Hepatocyte (in vitro differentiated cells): ENCODE results near the gene RUNX1. TPM values are rescaled to one million over a fixed set of nuclear protein-coding genes. Genes with fewer than 3 reads are reported as not detected.

Experiments
- DNase-seq: peaks from one replicate; pipeline ENCODE4 v3.0.0-alpha.2; 2016; ENCODE audit warnings: low spot score
- H2AFZ ChIP-seq: fragments of 200-600 bp; sonication (generic); 2 replicates; pipeline ENCODE4 v1.6.0; 2016; ENCODE audit warnings: antibody characterized with exemption, mild to moderate bottlenecking
- H3K27ac ChIP-seq: fragments of 200-600 bp; sonication (generic); 2 replicates; pipeline ENCODE4 v1.5.1; 2016; ENCODE audit warnings: mild to moderate bottlenecking
- H3K27me3 ChIP-seq: fragments of 200-600 bp; sonication (generic); 2 replicates; pipeline ENCODE4 v1.6.1; 2016
- H3K36me3 ChIP-seq: fragments of 200-600 bp; sonication (generic); replicated peaks from 2 replicates; pipeline ENCODE4 v1.5.1; 2016; ENCODE audit warnings: low read depth; ENCODE audit not compliant: insufficient read depth
- H3K4me1 ChIP-seq: fragments of 200-600 bp; sonication (generic); 2 replicates; pipeline ENCODE4 v1.5.1; 2016; ENCODE audit warnings: mild to moderate bottlenecking, moderate library complexity; ENCODE audit not compliant: insufficient read depth
- H3K4me2 ChIP-seq: fragments of 200-600 bp; sonication (generic); 2 replicates; pipeline ENCODE4 v1.6.0; 2016
- H3K4me3 ChIP-seq: fragments of 200-600 bp; sonication (generic); 2 replicates; pipeline ENCODE4 v1.5.1; 2016; ENCODE audit warnings: mild to moderate bottlenecking
- H3K79me2 ChIP-seq: fragments of 200-600 bp; sonication (generic); 2 replicates; pipeline ENCODE4 v1.6.0; 2017; ENCODE audit warnings: mild to moderate bottlenecking
- H3K9me2 ChIP-seq: fragments of 200-600 bp; sonication (generic); replicated peaks from 2 replicates; pipeline ENCODE4 v1.6.0; 2017; ENCODE audit warnings: mild to moderate bottlenecking; ENCODE audit not compliant: insufficient read depth
- H3K9me3 ChIP-seq: fragments of 200-600 bp; sonication (generic); 2 replicates; pipeline ENCODE4 v1.5.1; 2016; ENCODE audit warnings: low read depth, mild to moderate bottlenecking
- H4K20me1 ChIP-seq: fragments of 200-600 bp; sonication (generic); 2 replicates; pipeline ENCODE4 v1.6.0; 2016; ENCODE audit warnings: mild to moderate bottlenecking; ENCODE audit not compliant: insufficient read depth, poor library complexity, severe bottlenecking
- EZH2 ChIP-seq: fragments of 200-600 bp; sonication (generic); IDR thresholded peaks from 2 replicates; pipeline ENCODE4 v1.6.1; 2016; ENCODE audit warnings: antibody characterized with exemption, mild to moderate bottlenecking, borderline replicate concordance
- EZH2phosphoT487 ChIP-seq: fragments of 200-600 bp; sonication (generic); IDR thresholded peaks from one replicate; pipeline ENCODE4 v1.6.1; 2018; ENCODE audit warnings: antibody characterized with exemption, mild to moderate bottlenecking, low read depth, moderate library complexity; ENCODE audit not compliant: unreplicated experiment, severe bottlenecking
- WGBS: methylation state at CpG from one replicate; pipeline ENCODE4 v1.1.6; 2016; ENCODE audit warnings: low lambda C conversion rate; ENCODE audit errors: missing lambda C conversion rate; 5-methylcytosine and 5-hydroxymethylcytosine counted together
- polyA plus RNA-seq: library from polyadenylated mRNA; unstranded; fragments of >200 nt; fragmentation: Nextera tagmentation; extraction: Ambion mirVana; gene quantifications from 2 replicates; pipeline ENCODE4 v1.2.1, GENCODE V29; 2016
- total RNA-seq: library from RNA; depleted of rRNA; stranded (reverse); fragments of >200 nt; gene quantifications from 2 replicates; pipeline ENCODE4 v1.2.3, GENCODE V29; 2014
- TF ChIP-seq, protein P1 (sequence below): fragments of 200-600 bp; sonication (generic); IDR thresholded peaks from 2 replicates; pipeline ENCODE4 v1.5.1; 2016; ENCODE audit warnings: antibody characterized with exemption, mild to moderate bottlenecking; ENCODE audit not compliant: poor library complexity

The RUNX1 gene
- total and polyA plus RNA-seq, 2 experiments from 2014 or later: 8.5 to 10.9 TPM

DNA sequence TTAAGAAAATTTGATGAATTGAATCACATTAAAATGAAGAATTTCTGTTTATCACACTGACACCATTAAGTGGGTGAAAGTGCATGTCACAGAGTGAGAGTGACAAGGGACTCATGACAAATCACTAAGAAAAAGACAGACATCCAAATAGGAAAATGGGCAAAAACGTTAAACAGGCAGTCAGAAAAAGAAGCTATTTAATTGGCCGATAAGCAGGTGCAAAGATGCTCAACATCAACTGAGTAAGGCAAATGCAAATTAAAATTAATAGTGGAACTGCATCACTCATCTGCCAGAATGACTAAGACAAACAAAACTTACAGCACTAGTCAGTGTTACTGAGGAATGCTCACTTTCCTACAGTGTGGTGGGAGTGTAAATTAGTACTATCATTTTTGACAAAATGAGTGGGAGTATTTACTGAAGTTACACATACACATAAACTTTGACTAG lies 39.2 kb upstream of the RUNX1 start:
- H3K4me2 ChIP-seq: no peak overlapping the region

DNA sequence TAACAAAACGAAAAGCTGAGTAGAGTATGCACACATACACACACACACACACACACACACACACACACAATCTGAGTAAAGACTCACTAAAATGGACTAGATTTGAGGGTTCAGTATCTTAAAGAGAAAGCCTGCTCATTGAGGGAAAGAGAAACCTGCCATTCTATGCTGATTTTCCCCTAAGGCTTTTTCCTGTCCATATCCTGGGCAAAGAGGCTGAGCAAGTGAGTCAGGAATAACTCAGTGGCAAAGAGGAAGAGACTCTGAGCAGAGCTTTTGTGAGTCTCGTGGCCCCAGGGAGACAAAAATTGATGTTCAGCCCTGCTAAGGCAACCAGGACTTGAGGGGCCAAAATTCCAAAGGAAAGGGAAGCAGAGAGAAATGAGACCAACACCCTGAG lies 37.3 kb upstream of the RUNX1 start:
- no peaks in the 10 kb centered on the region for H3K9me2 ChIP-seq
- no peaks in the 10 kb centered on the region for H3K27me3 ChIP-seq
- no peak overlapping the region for H3K4me2 ChIP-seq
- H3K9me3 ChIP-seq: no peaks in the 10 kb centered on the region
- H3K27ac ChIP-seq: no peak overlapping the region
- DNase-seq: no peak
- no peak overlapping the region for H3K4me3 ChIP-seq
- H3K36me3 ChIP-seq: no peaks in the 10 kb centered on the region
- H2AFZ ChIP-seq: no peak overlapping the region
- H4K20me1 ChIP-seq: no peaks in the 10 kb centered on the region
- TF ChIP-seq EZH2phosphoT487: no peak
- TF ChIP-seq EZH2: no peak
- TF ChIP-seq, protein P1, sequence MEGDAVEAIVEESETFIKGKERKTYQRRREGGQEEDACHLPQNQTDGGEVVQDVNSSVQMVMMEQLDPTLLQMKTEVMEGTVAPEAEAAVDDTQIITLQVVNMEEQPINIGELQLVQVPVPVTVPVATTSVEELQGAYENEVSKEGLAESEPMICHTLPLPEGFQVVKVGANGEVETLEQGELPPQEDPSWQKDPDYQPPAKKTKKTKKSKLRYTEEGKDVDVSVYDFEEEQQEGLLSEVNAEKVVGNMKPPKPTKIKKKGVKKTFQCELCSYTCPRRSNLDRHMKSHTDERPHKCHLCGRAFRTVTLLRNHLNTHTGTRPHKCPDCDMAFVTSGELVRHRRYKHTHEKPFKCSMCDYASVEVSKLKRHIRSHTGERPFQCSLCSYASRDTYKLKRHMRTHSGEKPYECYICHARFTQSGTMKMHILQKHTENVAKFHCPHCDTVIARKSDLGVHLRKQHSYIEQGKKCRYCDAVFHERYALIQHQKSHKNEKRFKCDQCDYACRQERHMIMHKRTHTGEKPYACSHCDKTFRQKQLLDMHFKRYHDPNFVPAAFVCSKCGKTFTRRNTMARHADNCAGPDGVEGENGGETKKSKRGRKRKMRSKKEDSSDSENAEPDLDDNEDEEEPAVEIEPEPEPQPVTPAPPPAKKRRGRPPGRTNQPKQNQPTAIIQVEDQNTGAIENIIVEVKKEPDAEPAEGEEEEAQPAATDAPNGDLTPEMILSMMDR: no peak
- no peaks in the 10 kb centered on the region for H3K79me2 ChIP-seq
- H3K4me1 ChIP-seq: no peaks in the 10 kb centered on the region
- WGBS: 65% methylated on average over 2 of the region's 2 CpGs

More for the DNA sequence above, 39.2 kb upstream of the RUNX1 start:
- Histone ChIP-seq H2AFZ (no peak overlapping the region), H3K27me3 (no peaks in the 10 kb centered on the region), H3K9me2 (no peaks in the 10 kb centered on the region), H3K4me1 (no peaks in the 10 kb centered on the region), H3K79me2 (no peaks in the 10 kb centered on the region), H4K20me1 (no peaks in the 10 kb centered on the region), H3K4me3 (no peak overlapping the region), H3K9me3 (no peaks in the 10 kb centered on the region), H3K36me3 (no peaks in the 10 kb centered on the region), H3K27ac (no peak overlapping the region)
- WGBS: 92% methylated on average over 2 of the region's 2 CpGs
- TF ChIP-seq, protein P1: no peak
- TF ChIP-seq EZH2: no peak
- TF ChIP-seq EZH2phosphoT487: no peak
- no peak for DNase-seq

DNA sequence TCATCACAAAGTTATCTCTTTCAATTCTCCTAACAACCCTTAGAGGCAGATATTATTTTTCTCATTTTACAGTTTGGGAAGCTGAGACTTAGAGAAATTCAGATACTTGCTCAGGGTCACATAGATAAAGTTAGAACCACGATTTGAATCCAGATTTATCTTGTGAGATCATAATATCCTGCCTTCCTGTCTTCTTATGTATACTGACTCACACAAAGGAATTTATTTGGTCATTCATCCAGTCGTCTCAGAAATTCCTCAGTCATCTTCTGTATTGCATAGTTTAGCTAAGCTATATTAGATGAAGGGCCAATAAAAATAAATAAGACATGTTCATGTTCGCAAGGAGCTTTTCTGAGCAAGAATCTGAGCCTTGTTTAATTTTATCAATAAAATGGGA lies 35.8 kb upstream of the RUNX1 start:
- Histone ChIP-seq H3K36me3 (no peaks in the 10 kb centered on the region), H3K27ac (no peak overlapping the region), H2AFZ (no peak overlapping the region), H3K4me2 (no peak overlapping the region), H3K27me3 (no peaks in the 10 kb centered on the region), H3K4me1 (no peaks in the 10 kb centered on the region), H3K79me2 (no peaks in the 10 kb centered on the region), H3K4me3 (no peak overlapping the region), H3K9me2 (no peaks in the 10 kb centered on the region), H4K20me1 (no peaks in the 10 kb centered on the region), H3K9me3 (no peaks in the 10 kb centered on the region)
- WGBS: 53% methylated on average over 3 of the region's 3 CpGs
- DNase-seq: no peak
- TF ChIP-seq, protein P1: no peak
- TF ChIP-seq EZH2phosphoT487: no peak
- TF ChIP-seq EZH2: no peak

DNA sequence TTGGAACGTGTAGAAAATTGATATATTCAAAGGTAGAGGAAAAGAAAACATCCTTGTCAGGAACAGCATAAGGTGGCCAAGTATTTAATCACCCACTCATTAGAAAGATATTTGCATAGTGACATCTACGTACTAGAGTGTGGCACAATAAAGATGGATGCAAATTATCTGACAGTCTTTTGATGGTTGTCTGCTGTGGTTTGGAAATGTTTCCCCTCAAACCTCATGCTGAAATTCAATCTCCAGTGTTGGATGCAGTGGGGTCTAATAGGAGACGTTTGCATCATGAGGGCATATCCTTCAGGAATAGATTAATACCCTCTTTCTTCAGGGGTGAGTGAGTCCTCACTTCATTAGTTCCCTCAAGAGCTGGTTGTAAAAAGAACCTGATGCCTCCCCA lies 34.1 kb upstream of the RUNX1 start:
- TF ChIP-seq, protein P1: no peak
- TF ChIP-seq EZH2 (no peak), EZH2phosphoT487 (no peak)
- no peaks in the 10 kb centered on the region for H3K9me3 ChIP-seq
- no peaks in the 10 kb centered on the region for H4K20me1 ChIP-seq
- no peaks in the 10 kb centered on the region for H3K36me3 ChIP-seq
- H2AFZ ChIP-seq: no peak overlapping the region
- no peak overlapping the region for H3K4me3 ChIP-seq
- H3K9me2 ChIP-seq: no peaks in the 10 kb centered on the region
- WGBS: 92% methylated on average over 3 of the region's 3 CpGs
- no peak overlapping the region for H3K27ac ChIP-seq
- no peak overlapping the region for H3K4me2 ChIP-seq
- no peaks in the 10 kb centered on the region for H3K27me3 ChIP-seq
- no peaks in the 10 kb centered on the region for H3K4me1 ChIP-seq
- no peaks in the 10 kb centered on the region for H3K79me2 ChIP-seq
- no peak for DNase-seq
